Right lobe of liver (tissue), 4 donors: ENCODE data around the gene GDPD4.

Experiments used
- CTCF ChIP-seq, 4 donors: fragments of 200-600 bp in 3 of 4; fragments of 450-650 bp in 1 of 4; IDR thresholded peaks; one replicate each; pipeline versions ENCODE4 v1.5.1 to v1.8.0; 2016 to 2022; ENCODE audit warnings: antibody characterized with exemption in 4 of 4, mild to moderate bottlenecking in 2 of 4
- POLR2A ChIP-seq: fragments of 450-650 bp; IDR thresholded peaks from one replicate; pipeline ENCODE4 v1.6.1; 2017; ENCODE audit warnings: antibody characterized with exemption, mild to moderate bottlenecking
- donor health status: DM: no; HTN: no; CAD: no.
- donor health status: DM: no; HTN: no; CAD: no.
- donor health status: DM: no; HTN: yes; CAD: no.

GRCh38 chr11:77278595-77279506 lies 22.6 kb downstream of the GDPD4 start:
- no peak for TF ChIP-seq CTCF (IDR thresholded peaks at IDR 0.05)
- no peak for TF ChIP-seq POLR2A
